Stomach smooth muscle (tissue), 2 donors: ENCODE data around the gene PRICKLE4.

Experiments
- H3K27ac ChIP-seq: one replicate; pipeline ENCODE4 v1.7.0; 2013; ENCODE audit warnings: mild to moderate bottlenecking, low read length, inconsistent platforms
- H3K27me3 ChIP-seq, 2 donors: one replicate each; pipeline ENCODE4 v1.7.0; 2013; ENCODE audit warnings: low read length in 2 of 2; ENCODE audit not compliant: insufficient read depth in 2 of 2, control insufficient read depth in 1 of 2
- H3K36me3 ChIP-seq, 2 donors: one replicate each; pipeline ENCODE4 v1.7.0; 2013; ENCODE audit warnings: low read length in 2 of 2; ENCODE audit not compliant: control insufficient read depth in 2 of 2, insufficient read depth in 2 of 2
- H3K4me1 ChIP-seq: one replicate; pipeline ENCODE4 v1.7.0; 2013; ENCODE audit warnings: low read length; ENCODE audit not compliant: control insufficient read depth, insufficient read depth
- H3K4me3 ChIP-seq, 2 donors: one replicate each; pipeline ENCODE4 v1.7.0; 2013; ENCODE audit warnings: low read length in 2 of 2
- H3K9ac ChIP-seq, 2 donors: one replicate each; pipeline ENCODE4 v1.7.0; 2013; ENCODE audit warnings: low read length in 2 of 2, mild to moderate bottlenecking in 1 of 2
- H3K9me3 ChIP-seq, 2 donors: one replicate each; pipeline ENCODE4 v1.7.0; 2013; ENCODE audit warnings: low read length in 2 of 2; ENCODE audit not compliant: control insufficient read depth in 2 of 2
- donor health status: healthy.
- donor health status: Pancreatic carcinoma.

Gene PRICKLE4

DNA sequence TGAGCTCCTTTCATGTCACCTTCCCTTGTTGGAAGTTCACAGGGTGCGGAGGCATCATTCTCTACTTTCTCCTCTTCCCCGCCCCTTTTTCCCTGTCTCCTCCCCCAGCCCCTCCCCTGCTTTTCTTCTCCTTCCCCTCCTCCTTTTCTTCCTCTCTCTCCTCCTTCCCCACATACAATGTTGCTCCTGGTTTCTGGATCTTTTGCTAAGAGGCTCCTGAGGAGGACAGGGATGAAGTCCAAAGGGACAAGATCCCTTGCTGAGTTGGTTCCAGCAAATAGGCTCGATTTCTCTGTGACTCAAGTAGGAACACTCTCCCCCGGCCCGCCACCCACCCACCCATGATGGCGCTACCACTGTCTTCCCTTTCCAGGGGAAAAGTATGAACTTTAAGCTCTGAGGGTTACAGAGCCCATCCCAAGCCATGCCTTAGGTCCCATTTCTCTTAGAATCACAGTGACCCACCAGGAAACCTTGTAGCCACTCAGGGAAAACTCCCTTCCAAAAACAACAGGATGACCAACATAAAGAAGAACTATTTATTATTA lies 44.3 kb upstream of the PRICKLE4 start:
- Histone ChIP-seq H3K4me3 (peak overlapping the region in 1 of 2 donors; percentile 15), H3K9me3 (no peaks in the 10 kb centered on the region), H3K27me3 (no peaks in the 10 kb centered on the region), H3K36me3 (no peaks in the 10 kb centered on the region), H3K9ac (no peak overlapping the region), H3K4me1 (peaks cover 31% of the 10 kb centered on the region), H3K27ac (no peak overlapping the region)

DNA sequence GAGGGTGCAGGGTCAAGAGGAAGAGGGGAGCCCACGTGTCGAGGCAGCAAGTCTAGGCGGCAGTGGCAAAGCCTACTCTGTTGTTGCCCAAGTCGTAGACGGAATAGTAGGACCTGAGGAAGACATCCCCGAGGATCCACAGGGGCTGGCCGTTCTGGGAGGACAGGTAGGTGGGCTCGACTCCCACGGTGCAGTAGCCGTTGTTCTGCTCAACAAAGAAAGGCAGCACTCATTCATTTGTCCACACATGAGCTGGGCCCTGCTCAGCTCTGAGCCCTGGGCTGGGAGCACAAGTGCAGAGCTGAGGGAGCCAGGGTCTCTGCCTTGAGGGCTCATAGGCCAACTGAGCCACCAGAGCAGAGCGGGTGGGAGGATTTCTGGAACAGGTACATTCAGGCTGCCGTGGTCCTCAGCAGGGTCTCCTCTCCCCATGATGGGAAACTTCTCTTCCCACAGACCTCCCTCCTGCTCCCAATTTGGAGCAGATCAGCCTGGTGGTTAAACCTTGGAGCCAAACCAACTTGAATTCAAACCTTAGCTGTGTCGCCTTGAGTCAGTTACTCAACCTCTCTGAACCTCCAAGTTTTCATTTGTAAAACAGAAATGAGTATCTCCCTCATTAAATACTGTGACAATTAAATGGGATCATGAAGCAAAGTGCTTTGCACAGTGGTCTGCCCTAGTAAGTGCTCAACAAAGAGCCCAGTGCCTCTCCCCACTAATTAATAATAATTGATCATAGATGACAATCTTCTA lies 43.6 kb upstream of the PRICKLE4 start:
- Histone ChIP-seq H3K27ac (no peak overlapping the region), H3K9ac (no peak overlapping the region), H3K36me3 (no peaks in the 10 kb centered on the region), H3K9me3 (no peaks in the 10 kb centered on the region), H3K27me3 (no peaks in the 10 kb centered on the region), H3K4me3 (no peak overlapping the region), H3K4me1 (peaks cover 25% of the 10 kb centered on the region)

DNA sequence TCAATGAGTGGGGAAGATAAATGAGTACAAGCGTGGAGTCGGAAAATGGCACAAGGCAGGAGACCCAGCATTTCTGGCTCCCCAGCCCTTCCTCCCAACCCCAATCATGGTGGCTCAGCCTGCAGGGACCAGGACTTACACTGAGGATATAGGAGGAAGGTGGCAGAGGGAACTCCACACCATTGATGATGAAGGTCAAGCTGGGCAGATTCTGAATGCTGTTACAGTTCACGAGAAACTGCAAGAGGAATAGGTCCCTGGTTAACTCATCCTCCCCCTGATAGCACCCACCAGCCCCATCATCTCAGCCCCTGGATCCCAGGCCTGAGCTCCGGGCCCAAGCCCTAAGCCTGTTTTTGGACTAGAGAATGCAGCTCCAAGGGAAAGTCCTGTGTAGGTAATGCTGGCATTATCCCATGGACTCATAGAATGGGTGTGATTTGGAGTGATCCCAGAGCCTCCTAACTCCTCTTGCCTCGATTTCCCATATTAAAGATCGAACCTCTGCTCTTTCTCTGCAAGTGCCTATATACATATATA lies 42.9 kb upstream of the PRICKLE4 start:
- no peak overlapping the region for H3K4me3 ChIP-seq
- H3K9me3 ChIP-seq = no peaks in the 10 kb centered on the region
- H3K36me3 ChIP-seq = no peaks in the 10 kb centered on the region
- no peak overlapping the region for H3K9ac ChIP-seq
- H3K27ac ChIP-seq = no peak overlapping the region
- no peaks in the 10 kb centered on the region for H3K27me3 ChIP-seq
- H3K4me1 ChIP-seq = peaks cover 19% of the 10 kb centered on the region

DNA sequence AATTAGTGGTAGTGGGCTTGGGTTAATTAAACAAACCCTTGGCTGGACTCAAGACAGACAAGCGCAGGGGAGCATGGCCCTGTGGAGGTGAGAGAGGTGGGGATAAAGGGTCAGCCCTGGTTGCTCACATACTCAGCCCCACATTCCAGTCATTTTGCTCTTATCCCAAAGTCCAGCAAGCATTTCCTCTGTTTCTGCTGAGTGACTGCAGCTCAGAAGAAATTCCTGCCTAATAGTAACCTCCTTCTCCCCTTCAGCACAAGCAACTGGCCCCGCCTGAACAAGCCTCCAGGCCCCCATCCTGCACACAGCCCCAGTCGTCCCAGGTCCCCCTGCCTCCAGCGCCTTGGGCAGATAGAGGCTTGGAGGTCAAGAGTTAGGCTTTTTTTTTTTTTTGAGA lies 41.5 kb upstream of the PRICKLE4 start:
- H3K4me1 ChIP-seq = peaks cover 6% of the 10 kb centered on the region

DNA sequence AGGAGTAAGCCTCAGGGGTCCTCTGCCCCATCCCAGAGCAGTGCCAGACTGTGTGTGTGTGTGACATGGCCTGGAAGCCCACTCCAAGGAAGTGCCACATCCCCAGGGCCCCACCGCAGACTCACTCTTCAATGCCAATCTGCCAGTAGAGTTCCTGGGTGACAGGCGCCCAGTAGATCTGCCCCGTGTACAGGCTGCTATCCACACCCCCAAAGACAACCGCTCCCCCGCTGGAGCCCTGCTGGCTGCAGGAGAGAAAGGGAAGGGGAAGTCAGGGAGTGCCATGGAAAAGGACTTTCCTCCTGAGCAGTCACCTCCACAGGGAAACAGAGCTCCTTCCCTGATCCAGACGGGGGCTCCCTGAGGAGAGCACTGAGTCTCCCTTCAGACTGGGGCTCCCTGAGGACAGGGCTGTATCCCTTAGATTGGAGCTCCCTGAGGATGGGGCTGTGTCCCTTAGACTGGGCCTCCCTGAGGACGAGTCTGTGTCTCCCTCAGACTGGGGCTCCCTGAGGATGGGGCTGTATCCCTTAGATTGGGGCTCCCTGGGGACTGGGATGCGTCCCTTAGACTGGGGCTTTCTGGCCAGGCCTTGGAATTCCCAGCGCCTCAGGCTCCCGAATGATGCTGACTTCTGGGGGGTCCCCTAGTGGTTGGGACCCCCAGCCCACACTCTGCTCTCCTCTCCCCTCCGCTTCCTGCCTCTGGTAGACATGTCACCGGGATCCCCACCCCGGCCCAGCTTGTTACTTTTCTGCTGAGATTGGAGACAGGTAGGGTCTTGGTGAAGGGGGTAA lies 40.0 kb upstream of the PRICKLE4 start:
- H3K36me3 ChIP-seq = no peaks in the 10 kb centered on the region
- no peak overlapping the region for H3K9ac ChIP-seq

More for the DNA sequence above, 41.5 kb upstream of the PRICKLE4 start:
- no peaks in the 10 kb centered on the region for H3K36me3 ChIP-seq
- no peak overlapping the region for H3K27ac ChIP-seq
- no peak overlapping the region for H3K9ac ChIP-seq
- no peaks in the 10 kb centered on the region for H3K27me3 ChIP-seq
- no peak overlapping the region for H3K4me3 ChIP-seq
- no peaks in the 10 kb centered on the region for H3K9me3 ChIP-seq

DNA sequence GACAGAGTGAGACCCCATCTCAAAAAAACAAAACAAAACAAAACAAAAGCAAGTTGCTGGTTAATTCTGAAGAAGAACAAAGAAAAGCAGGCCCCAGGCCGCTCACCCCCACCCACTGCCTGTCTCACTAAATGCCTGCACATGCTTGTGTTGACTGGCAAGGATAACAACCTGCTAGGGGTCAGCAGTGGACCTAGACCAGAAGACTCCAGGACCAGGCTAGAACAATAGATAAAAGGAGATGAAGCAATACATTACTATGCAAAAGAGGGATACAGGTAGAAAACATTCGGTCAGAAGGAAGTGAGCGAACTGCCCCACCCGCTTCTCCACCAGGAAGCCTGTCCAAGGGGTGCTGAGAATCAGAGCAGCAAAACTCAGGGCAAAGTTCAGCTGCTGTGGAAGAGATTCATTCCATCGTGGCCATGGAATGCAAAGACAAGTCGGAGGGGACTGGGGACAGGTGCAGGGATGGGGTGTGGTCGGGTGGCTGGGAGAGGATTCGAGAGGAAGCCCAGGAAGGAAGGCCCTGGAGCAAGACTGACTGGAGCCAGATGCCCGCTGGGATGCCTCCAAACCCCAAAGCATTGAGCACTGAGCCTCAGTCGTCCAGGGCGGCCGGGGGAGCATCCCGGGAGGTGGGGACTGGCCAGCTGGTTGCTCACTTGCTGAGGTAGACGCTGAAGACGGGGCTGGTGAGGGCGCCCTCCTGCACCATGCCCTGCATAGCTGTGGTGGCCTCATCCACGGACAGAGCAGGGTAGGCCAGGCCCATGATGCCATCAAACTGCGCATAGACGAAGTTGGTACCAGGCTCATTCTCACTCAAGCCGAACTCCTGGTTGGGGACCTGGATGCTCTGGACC lies 38.7 kb upstream of the PRICKLE4 start:
- H3K27me3 ChIP-seq = no peaks in the 10 kb centered on the region
- no peak overlapping the region for H3K9ac ChIP-seq
- H3K4me1 ChIP-seq = no peaks in the 10 kb centered on the region
- no peaks in the 10 kb centered on the region for H3K36me3 ChIP-seq
- no peak overlapping the region for H3K27ac ChIP-seq
- no peaks in the 10 kb centered on the region for H3K9me3 ChIP-seq
- no peak overlapping the region for H3K4me3 ChIP-seq

More for the DNA sequence above, 40.0 kb upstream of the PRICKLE4 start:
- Histone ChIP-seq H3K27ac (no peak overlapping the region), H3K9me3 (no peaks in the 10 kb centered on the region), H3K4me1 (peaks cover 5% of the 10 kb centered on the region), H3K27me3 (no peaks in the 10 kb centered on the region), H3K4me3 (no peak overlapping the region)

DNA sequence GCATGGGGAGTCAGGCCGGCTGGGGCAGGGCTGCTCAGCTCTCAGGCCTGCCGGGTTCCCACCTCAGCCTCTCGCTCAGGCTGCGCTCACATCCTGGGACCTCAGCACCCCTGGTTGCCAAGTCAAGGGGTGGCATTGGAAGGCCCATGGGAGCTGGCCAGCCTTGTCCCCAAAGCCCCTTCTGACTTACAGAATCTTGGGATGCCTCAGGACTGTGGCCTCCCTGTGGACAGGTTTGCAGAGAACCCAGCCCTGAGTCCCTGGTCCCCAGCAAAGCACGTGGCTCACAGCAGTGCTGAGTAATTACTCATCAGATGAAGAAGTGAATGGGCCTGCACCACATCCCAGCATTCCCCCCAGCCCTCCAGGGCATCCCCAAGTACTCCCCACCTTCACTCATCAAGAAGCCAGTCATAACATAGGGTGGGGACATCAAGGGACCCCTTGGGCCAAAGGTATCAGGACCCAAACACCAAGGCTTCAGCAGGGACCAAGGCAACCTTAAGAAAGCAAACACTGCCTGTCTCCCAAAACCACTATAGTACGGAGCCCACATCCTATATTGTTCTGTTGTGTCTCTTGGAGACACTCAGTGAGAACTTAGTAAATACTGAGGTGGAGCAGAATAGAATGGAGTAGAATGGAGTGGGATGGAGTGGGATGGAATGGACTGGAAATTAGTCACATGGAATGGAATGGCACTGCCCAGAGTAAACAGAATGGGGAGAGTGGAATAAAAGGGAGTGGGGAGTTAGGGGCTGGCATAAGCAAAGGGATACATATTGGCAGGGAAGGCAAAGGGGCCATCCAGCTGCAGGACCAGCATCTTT lies 37.0 kb upstream of the PRICKLE4 start:
- Histone ChIP-seq H3K36me3 (no peaks in the 10 kb centered on the region), H3K9me3 (no peaks in the 10 kb centered on the region), H3K27ac (no peak overlapping the region), H3K4me3 (no peak overlapping the region), H3K4me1 (no peaks in the 10 kb centered on the region), H3K27me3 (no peaks in the 10 kb centered on the region), H3K9ac (no peak overlapping the region)

DNA sequence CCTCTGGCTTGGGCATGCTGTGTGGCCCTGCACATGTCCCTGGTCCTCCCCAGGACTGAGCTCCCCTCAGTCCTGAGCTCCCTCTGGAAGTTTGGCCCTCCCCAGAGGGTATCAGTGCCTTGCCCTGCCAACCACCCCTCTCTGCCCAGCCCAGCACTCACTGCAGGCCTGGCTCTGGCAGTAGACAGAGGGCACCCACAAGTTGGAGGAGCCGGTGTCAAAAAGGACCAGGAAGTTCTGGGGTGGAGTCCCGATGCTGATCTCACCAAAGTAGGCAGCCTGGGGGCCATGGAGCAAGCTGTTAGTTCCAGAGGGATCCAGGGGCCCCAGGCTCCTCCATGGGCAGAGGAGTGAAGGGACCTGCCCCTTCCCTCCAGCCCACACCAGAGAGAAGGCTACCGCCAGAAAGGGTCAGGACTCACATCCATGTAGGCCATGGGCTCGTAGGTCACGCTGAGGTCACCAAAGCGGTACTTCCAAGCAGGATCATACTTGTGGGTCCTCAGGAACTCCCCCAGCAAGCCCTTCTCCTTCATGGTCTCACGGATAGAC lies 36.3 kb upstream of the PRICKLE4 start:
- Histone ChIP-seq H3K9ac (no peak overlapping the region), H3K4me1 (no peaks in the 10 kb centered on the region), H3K4me3 (no peak overlapping the region), H3K36me3 (no peaks in the 10 kb centered on the region), H3K27ac (no peak overlapping the region), H3K9me3 (no peaks in the 10 kb centered on the region), H3K27me3 (no peaks in the 10 kb centered on the region)

DNA sequence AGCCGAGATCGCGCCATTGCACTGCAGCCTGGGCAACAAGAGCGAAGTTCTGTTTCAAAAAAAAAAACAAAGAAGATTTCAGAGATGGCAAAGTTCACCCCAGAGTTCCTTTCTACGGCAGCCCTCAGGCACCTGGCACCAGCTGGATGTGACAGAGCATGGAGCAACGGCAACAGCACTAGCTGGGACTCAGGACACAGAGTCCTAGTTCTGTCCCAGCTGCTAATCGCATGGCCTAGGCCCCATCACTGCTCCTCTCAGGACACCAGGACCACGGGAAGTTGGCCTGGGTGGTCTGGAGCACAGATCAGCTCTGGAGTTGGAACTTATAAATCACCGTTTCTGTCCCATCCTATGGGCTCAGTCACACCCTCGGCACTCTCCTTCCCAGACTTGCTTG lies 34.5 kb upstream of the PRICKLE4 start:
- H3K9me3 ChIP-seq = no peaks in the 10 kb centered on the region
- no peak overlapping the region for H3K9ac ChIP-seq
- no peak overlapping the region for H3K4me3 ChIP-seq
- no peaks in the 10 kb centered on the region for H3K27me3 ChIP-seq
- no peak overlapping the region for H3K27ac ChIP-seq
- no peaks in the 10 kb centered on the region for H3K4me1 ChIP-seq
- no peaks in the 10 kb centered on the region for H3K36me3 ChIP-seq
